Measurements from ENCODE around the gene PDLIM5. TPM values are rescaled to one million over a fixed set of nuclear protein-coding genes. Genes with fewer than 3 reads are reported as not detected.
A peak's percentile ranks its signal among the peaks of the same experiment; 100 is the strongest.
"Not testable (repeated sequence)": the region's sequence is repeated elsewhere in the genome, so short reads cannot be mapped to it uniquely, and the experiment has no call there.

The PDLIM5 gene
- total RNA-seq, 1 donor from 2014 or later, result 491 TPM

- no peak for DNase-seq
Measured at GRCh38 chr4:94495408-94495807, 43.7 kb downstream of the PDLIM5 start.

GRCh38 chr4:94497690-94498089, 45.9 kb downstream of the PDLIM5 start:
- DNase-seq, result no peak

GRCh38 chr4:94498502-94498901, 46.8 kb downstream of the PDLIM5 start:
- DNase-seq, result no peak

GRCh38 chr4:94500685-94501084, 48.9 kb downstream of the PDLIM5 start:
- no peak for DNase-seq

- DNase-seq, result no peak
Measured at GRCh38 chr4:94504545-94504944, 52.8 kb downstream of the PDLIM5 start.

- DNase-seq, result no peak
Measured at GRCh38 chr4:94506822-94507221, 55.1 kb downstream of the PDLIM5 start.

- DNase-seq, result no peak
Measured at GRCh38 chr4:94507281-94507680, 55.5 kb downstream of the PDLIM5 start.

- peak; percentile 21 for DNase-seq
Measured at GRCh38 chr4:94507708-94508107, 56.0 kb downstream of the PDLIM5 start.

GRCh38 chr4:94508296-94508695, 56.6 kb downstream of the PDLIM5 start:
- DNase-seq, result no peak

GRCh38 chr4:94508806-94509205, 57.1 kb downstream of the PDLIM5 start:
- DNase-seq, result no peak

- no peak for DNase-seq
Measured at GRCh38 chr4:94511591-94511990, 59.8 kb downstream of the PDLIM5 start.

GRCh38 chr4:94513532-94513931, 61.8 kb downstream of the PDLIM5 start:
- DNase-seq, result not testable (repeated sequence)

GRCh38 chr4:94515365-94515764, 63.6 kb downstream of the PDLIM5 start:
- DNase-seq, result no peak

- no peak for DNase-seq
Measured at GRCh38 chr4:94516067-94516466, 64.3 kb downstream of the PDLIM5 start.

GRCh38 chr4:94516999-94517398, 65.3 kb downstream of the PDLIM5 start:
- DNase-seq, result no peak

GRCh38 chr4:94517492-94517891, 65.8 kb downstream of the PDLIM5 start:
- no peak for DNase-seq

- DNase-seq, result no peak
Measured at GRCh38 chr4:94519019-94519418, 67.3 kb downstream of the PDLIM5 start.

- no peak for DNase-seq
Measured at GRCh38 chr4:94519925-94520789, 68.4 kb downstream of the PDLIM5 start.

GRCh38 chr4:94523033-94523580, 71.4 kb downstream of the PDLIM5 start:
- no peak for DNase-seq

GRCh38 chr4:94523617-94524016, 71.9 kb downstream of the PDLIM5 start:
- DNase-seq, result no peak

GRCh38 chr4:94525993-94526728, 74.4 kb downstream of the PDLIM5 start:
- no peak for DNase-seq

GRCh38 chr4:94527556-94528233, 76.0 kb downstream of the PDLIM5 start:
- no peak for DNase-seq
